ELR (cell line): ENCODE data around the gene CLK4.

Source experiments
- DNase-seq: peaks from one replicate; pipeline ENCODE4 v3.0.0-alpha.2; 2015; ENCODE audit warnings: low read depth

CLK4 gene

GRCh38 chr5:178637356-178638074 lies 10.7 kb upstream of the CLK4 start:
- no peak for DNase-seq

GRCh38 chr5:178632285-178632684 lies 5.4 kb upstream of the CLK4 start:
- no peak for DNase-seq

GRCh38 chr5:178630951-178631350 lies 4.1 kb upstream of the CLK4 start:
- DNase-seq: no peak

- DNase-seq: peak; percentile 75
These were observed 3.7 kb upstream of the CLK4 start for GRCh38 chr5:178630475-178630930.

GRCh38 chr5:178627259-178627598 lies 379 bp upstream of the CLK4 start:
- no peak for DNase-seq

GRCh38 chr5:178625679-178626483 lies 969 bp downstream of the CLK4 start:
- no peak for DNase-seq

- DNase-seq: peak; percentile 55
These were observed 2.0 kb downstream of the CLK4 start for GRCh38 chr5:178624631-178625546.

- DNase-seq: no peak
These were observed 4.1 kb downstream of the CLK4 start for GRCh38 chr5:178622679-178623247.

GRCh38 chr5:178619390-178619789 lies 7.5 kb downstream of the CLK4 start:
- DNase-seq: no peak

- no peak for DNase-seq
These were observed 14.6 kb downstream of the CLK4 start for GRCh38 chr5:178612299-178612698.

GRCh38 chr5:178606269-178606668 lies 20.6 kb downstream of the CLK4 start:
- DNase-seq: no peak

GRCh38 chr5:178605788-178606187 lies 21.1 kb downstream of the CLK4 start:
- DNase-seq: no peak

- DNase-seq: no peak
These were observed 24.1 kb downstream of the CLK4 start for GRCh38 chr5:178602752-178603151.

GRCh38 chr5:178595750-178596149 lies 31.1 kb downstream of the CLK4 start:
- no peak for DNase-seq

- DNase-seq: no peak
These were observed 31.7 kb downstream of the CLK4 start for GRCh38 chr5:178595150-178595549.

GRCh38 chr5:178590924-178591423 lies 35.9 kb downstream of the CLK4 start:
- no peak for DNase-seq

GRCh38 chr5:178590141-178590923 lies 36.5 kb downstream of the CLK4 start, which contains the start of gene COL23A1:
Gene COL23A1, minus strand, starts transcription at chr5:178590393.
- peak; percentile 10 for DNase-seq

- no peak for DNase-seq
These were observed 37.4 kb downstream of the CLK4 start for GRCh38 chr5:178589180-178590140.

- no peak for DNase-seq
These were observed 38.1 kb downstream of the CLK4 start for GRCh38 chr5:178588769-178589168.
